ENCODE results near the gene MAML3. TPM values are rescaled to one million over a fixed set of nuclear protein-coding genes. Genes with fewer than 3 reads are reported as not detected.

Gene MAML3
- total RNA-seq, 1 donor from 2014 or later: 0.79 TPM

DNA sequence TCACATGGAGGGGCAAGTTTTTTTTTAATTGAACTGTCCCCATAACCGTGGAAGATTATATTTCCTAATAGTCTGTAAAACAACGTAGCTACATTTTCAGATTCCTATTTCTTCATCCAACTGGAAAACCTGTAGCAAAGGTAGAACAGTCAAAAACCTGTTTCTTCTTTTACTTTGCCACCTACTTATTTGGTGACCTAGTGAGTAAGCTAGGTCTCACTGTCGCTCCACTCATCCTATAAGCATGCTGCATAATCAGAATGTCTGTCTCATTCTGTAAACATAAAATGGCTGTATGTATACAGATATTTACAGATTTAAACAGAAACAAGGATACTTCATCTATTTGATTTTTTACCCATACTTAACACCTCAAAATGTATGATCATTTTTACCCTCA, 20.4 kb downstream of the MAML3 start:
- no peaks in the 10 kb centered on the region for H3K27me3 ChIP-seq (ENCODE audit: control insufficient read depth, insufficient read depth, low read length)
- FAIRE-seq (no peak), DNase-seq (ENCODE audit: low read depth) (peak; percentile 86)
- H3K36me3 ChIP-seq (ENCODE audit: control insufficient read depth, insufficient read depth, low read length): no peaks in the 10 kb centered on the region
- H3K4me3 ChIP-seq (ENCODE audit: low read depth, low read length): no peak overlapping the region
- TF ChIP-seq CTCF (IDR thresholded peaks at IDR 0.05; ENCODE audit: insufficient read depth, low read length, severe bottlenecking): no peak

DNA sequence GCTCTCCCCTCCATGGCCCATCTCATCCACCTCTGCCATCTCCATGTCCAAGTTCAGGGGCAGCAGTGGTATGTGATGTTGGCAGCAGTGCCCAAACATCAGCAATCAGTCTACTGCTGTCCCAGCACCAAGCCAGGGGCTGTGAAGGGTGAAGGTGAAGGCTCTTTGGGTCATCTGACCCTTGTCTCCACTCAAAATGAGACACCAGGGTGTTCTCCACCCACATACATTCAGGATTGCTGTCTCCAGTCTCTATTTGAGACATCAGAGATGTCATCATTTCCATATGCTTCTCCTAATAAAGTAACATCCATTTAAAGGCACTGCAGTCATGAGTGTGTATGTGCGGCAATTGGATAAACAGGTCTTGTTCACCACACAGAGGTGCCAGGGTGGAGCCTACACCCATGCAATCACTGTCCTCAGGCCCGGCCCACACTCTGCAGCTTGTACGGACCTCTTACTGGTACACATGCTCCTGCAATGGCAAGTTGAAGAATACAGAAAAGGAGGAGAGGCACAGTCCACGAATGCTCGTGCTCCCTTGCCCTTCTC, 22.2 kb downstream of the MAML3 start:
- DNase-seq (ENCODE audit: low read depth) (no peak), FAIRE-seq (peak; percentile 7)
- Histone ChIP-seq H3K27me3 (ENCODE audit: control insufficient read depth, insufficient read depth, low read length) (no peaks in the 10 kb centered on the region), H3K36me3 (ENCODE audit: control insufficient read depth, insufficient read depth, low read length) (no peaks in the 10 kb centered on the region), H3K4me3 (ENCODE audit: low read depth, low read length) (no peak overlapping the region)
- no peak for TF ChIP-seq CTCF (IDR thresholded peaks at IDR 0.05; ENCODE audit: insufficient read depth, low read length, severe bottlenecking)

GRCh38 chr4:140130677-140131076, 23.3 kb downstream of the MAML3 start:
- FAIRE-seq (no peak), DNase-seq (ENCODE audit: low read depth) (peak; percentile 98)
- no peaks in the 10 kb centered on the region for H3K36me3 ChIP-seq (ENCODE audit: control insufficient read depth, insufficient read depth, low read length)
- no peak overlapping the region for H3K4me3 ChIP-seq (ENCODE audit: low read depth, low read length)
- no peak for TF ChIP-seq CTCF (IDR thresholded peaks at IDR 0.05; ENCODE audit: insufficient read depth, low read length, severe bottlenecking)
- H3K27me3 ChIP-seq (ENCODE audit: control insufficient read depth, insufficient read depth, low read length): no peaks in the 10 kb centered on the region

GRCh38 chr4:140127422-140127821, 26.6 kb downstream of the MAML3 start:
- H3K4me3 ChIP-seq (ENCODE audit: low read depth, low read length): no peak overlapping the region
- FAIRE-seq (no peak), DNase-seq (ENCODE audit: low read depth) (no peak)
- no peaks in the 10 kb centered on the region for H3K27me3 ChIP-seq (ENCODE audit: control insufficient read depth, insufficient read depth, low read length)
- H3K36me3 ChIP-seq (ENCODE audit: control insufficient read depth, insufficient read depth, low read length): no peaks in the 10 kb centered on the region
- no peak for TF ChIP-seq CTCF (IDR thresholded peaks at IDR 0.05; ENCODE audit: insufficient read depth, low read length, severe bottlenecking)

- Histone ChIP-seq H3K36me3 (ENCODE audit: control insufficient read depth, insufficient read depth, low read length) (no peaks in the 10 kb centered on the region), H3K27me3 (ENCODE audit: control insufficient read depth, insufficient read depth, low read length) (no peaks in the 10 kb centered on the region), H3K4me3 (ENCODE audit: low read depth, low read length) (no peak overlapping the region)
- DNase-seq (ENCODE audit: low read depth) (no peak), FAIRE-seq (peak; percentile 7)
- no peak for TF ChIP-seq CTCF (IDR thresholded peaks at IDR 0.05; ENCODE audit: insufficient read depth, low read length, severe bottlenecking)
These were observed 27.7 kb downstream of the MAML3 start for GRCh38 chr4:140126261-140126660.

GRCh38 chr4:140125374-140125773, 28.6 kb downstream of the MAML3 start:
- no peak for TF ChIP-seq CTCF (IDR thresholded peaks at IDR 0.05; ENCODE audit: insufficient read depth, low read length, severe bottlenecking)
- Histone ChIP-seq H3K4me3 (ENCODE audit: low read depth, low read length) (no peak overlapping the region), H3K27me3 (ENCODE audit: control insufficient read depth, insufficient read depth, low read length) (no peaks in the 10 kb centered on the region), H3K36me3 (ENCODE audit: control insufficient read depth, insufficient read depth, low read length) (no peaks in the 10 kb centered on the region)
- DNase-seq (ENCODE audit: low read depth) (peak; percentile 41), FAIRE-seq (no peak)

Data from bronchial epithelial cell (primary cell).